ENCODE measurements around the gene NDUFS7.

Gene NDUFS7

DNA sequence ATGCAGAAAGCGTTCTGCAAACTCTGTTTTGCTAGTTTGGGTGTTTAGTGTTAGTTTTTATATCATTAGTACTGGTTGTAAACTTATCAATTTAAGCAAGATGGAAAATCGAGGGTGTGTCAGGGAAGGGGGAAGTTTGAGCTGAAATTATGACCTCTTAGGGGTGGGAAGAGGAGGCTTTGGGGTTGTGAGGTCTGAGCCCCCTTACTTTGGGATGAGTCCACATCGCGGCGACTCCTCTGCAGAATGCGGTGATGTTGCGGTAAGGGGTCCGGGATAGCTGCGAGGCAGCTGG lies 743 bp upstream of the NDUFS7 start:
- in situ Hi-C loops (cut with HindIII; ENCODE audit: low pct_unique_long_range_greater_than_20kb, low sequenced_read_pairs) = no loop called here
- TF ChIP-seq JUND (IDR thresholded peaks at IDR 0.05; ENCODE audit: low read depth) = no peak

DNA sequence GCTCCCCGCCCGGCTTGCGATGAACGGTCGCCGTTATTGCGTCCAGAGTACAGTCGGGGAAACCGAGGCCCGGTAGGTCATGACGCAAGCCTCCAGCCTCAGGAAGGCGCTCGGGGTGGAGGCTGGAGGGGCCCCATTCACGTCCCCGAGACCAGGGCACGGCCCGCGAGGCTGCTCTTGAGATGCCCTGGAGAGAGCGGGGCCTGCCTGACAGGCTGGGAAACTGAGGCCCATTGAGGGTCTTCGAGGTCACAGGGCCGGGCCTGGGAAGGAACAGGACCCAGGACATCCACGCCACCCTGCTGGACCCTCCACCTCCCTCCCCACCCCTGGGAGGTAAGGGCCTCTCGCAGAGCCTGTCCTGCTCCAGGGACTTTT lies 367 bp downstream of the NDUFS7 start:
- no peak for TF ChIP-seq JUND (IDR thresholded peaks at IDR 0.05; ENCODE audit: low read depth)
- in situ Hi-C loops (cut with HindIII; ENCODE audit: low pct_unique_long_range_greater_than_20kb, low sequenced_read_pairs) = no loop called here
- DNase-seq (ENCODE audit: low read depth in 1 of 2, low spot score in 1 of 2) = no peak

More for the DNA sequence above, 743 bp upstream of the NDUFS7 start:
- DNase-seq (ENCODE audit: low read depth in 1 of 2, low spot score in 1 of 2) = no peak

DNA sequence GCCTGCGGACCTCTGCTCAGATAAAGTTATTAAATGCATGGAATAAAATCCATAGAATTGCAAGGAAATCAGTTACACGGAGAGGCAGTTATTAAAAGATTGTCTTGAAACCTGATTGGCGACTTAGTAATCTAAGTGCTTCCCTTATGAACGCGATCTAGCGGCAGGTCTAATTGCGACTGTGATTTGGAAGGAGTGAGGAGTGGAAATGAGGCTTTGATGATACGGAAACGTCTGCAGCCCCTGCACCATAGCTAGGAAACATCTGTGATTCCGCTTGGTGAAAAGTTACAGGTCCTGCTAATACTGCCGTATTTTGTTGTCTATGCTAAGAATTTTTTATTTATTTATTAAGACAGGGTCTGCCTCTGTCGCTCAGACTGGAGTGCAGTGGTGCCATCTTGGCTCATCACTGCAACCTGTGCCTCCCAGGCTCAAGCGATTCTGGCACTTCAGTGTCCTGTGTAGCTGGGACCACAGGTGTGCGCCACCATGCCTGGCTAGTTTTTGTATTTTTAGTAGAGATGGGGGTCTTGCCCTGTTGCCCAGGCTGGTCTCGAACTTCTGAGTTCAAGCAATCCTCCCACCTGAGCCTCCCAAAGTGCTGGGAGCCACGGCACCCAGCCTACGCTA lies 887 bp downstream of the NDUFS7 start:
- no peak for TF ChIP-seq JUND (IDR thresholded peaks at IDR 0.05; ENCODE audit: low read depth)
- in situ Hi-C loops (cut with HindIII; ENCODE audit: low pct_unique_long_range_greater_than_20kb, low sequenced_read_pairs) = no loop called here
- DNase-seq (ENCODE audit: low read depth in 1 of 2, low spot score in 1 of 2) = no peak

DNA sequence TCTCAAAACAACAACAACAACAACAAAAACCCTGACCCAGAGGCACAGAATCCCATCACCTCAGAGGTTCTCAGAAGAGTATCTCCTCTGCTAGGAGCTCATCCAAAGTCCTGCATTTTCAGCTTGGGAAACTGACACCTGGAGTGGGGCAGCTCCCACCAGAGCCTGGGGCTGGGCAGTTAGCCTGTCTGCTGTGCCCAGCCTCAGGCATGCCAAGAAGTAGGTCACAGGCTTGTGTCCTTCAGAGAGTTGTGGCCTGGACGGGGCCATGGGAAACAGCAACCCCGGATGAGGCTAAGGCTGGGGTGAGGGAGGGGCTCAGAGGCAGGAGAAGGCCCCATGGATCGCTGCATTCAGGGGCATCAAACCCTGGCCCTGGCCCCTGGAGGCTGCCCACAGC lies 2.1 kb downstream of the NDUFS7 start:
- no peak for TF ChIP-seq JUND (IDR thresholded peaks at IDR 0.05; ENCODE audit: low read depth)
- in situ Hi-C loops (cut with HindIII; ENCODE audit: low pct_unique_long_range_greater_than_20kb, low sequenced_read_pairs) = no loop called here

DNA sequence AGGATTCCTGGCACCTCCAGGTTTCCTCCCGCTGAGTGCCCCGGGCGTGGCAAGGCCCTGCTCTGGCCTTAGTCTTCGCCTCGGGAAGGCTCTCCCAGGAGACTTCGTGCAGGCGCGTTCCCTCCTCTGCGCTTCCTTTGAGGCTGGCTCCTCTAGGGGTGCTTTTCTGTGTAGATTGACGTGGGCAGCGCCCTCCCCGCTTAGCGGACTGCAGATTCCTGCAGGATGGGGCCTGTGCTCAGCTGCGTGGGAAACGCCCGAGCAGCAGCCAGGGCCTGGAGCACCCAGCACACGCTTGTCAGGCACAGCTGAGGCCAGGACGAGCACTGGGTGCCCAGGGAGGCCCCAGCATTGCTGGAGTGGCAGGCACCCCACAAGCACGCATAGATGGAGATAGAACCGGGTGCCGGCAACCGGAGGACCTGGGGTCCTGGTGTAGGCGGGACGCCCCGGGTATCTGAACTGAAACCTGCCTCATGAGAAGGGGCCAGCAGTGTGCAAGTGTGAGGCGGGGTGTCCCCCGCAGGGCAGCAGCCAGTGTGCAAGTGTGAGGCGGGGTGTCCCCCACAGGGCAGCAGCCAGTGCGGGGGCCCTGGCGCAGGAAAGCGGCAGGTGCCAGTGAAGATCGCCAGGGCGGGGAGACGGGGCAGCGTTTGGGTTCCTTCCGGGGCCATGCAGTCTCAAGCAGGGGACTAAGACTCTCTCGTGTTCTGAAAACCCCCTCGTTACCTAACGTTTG lies 3.4 kb downstream of the NDUFS7 start:
- no peak for TF ChIP-seq JUND (IDR thresholded peaks at IDR 0.05; ENCODE audit: low read depth)
- no peak for DNase-seq (ENCODE audit: low read depth in 1 of 2, low spot score in 1 of 2)
- in situ Hi-C loops (cut with HindIII; ENCODE audit: low pct_unique_long_range_greater_than_20kb, low sequenced_read_pairs) = no loop called here

More for the DNA sequence above, 2.1 kb downstream of the NDUFS7 start:
- DNase-seq (ENCODE audit: low read depth in 1 of 2, low spot score in 1 of 2) = no peak

DNA sequence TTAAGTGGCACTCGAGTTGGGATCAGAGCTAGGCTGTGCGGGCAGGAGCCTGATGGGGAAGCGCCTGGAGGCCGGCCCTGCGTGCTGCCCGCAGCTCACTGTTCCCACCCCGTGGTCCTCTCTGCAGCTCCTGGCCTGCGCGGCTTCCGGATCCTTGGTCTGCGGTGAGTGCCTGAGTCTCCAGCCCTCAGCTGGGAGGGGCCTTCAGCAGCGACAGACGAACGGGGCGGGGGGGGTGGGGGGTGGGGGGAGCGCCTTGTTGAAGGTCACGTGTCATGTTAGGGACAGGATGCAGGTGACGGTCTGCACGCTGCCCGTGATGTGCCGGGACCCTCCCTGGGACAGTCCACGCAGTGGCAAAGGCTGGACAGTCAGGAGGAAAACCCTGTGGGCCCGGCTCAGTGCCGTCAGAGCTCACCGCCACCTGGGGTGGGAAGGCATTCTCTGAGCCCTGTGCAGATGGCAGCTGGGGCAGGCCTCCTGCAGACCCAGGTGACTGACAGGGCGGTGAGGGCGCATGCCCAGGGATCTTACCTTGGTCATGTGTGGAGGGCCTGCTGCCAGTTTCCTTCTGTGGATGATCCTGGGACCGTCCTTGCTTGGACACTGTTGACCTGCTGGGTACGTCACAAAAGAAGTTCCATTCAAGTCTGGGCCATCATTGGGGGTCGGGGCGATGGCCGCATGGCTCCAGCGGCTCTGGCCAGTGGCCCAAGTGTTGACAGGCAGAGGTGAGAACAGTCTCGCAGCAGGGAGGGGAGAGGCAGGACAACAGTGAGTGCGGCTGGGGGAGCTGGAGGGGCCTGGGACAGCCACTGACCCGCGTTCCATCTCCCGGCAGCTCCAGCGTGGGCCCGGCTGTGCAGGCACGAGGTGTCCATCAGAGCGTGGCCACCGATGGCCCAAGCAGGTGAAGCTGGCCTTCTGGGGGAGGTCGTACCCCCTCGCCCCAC lies 4.3 kb downstream of the NDUFS7 start:
- TF ChIP-seq JUND (IDR thresholded peaks at IDR 0.05; ENCODE audit: low read depth) = no peak
- in situ Hi-C loops (cut with HindIII; ENCODE audit: low pct_unique_long_range_greater_than_20kb, low sequenced_read_pairs) = no loop called here
- no peak for DNase-seq (ENCODE audit: low read depth in 1 of 2, low spot score in 1 of 2)

DNA sequence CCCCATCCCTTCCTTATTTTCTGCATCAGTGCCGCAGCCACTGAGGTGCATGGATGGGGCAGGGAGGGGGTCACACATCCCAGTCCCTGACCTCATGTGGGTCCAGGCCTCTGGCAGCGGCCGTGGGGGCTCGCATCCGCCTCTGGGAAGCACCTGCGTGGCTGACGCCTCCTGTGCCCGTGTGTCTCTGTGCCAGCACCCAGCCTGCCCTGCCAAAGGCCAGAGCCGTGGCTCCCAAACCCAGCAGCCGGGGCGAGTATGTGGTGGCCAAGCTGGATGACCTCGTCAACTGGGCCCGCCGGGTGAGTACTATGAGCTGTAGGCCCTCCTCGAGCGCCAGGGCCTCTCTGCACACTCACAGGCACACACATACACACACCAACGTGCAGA lies 4.9 kb downstream of the NDUFS7 start:
- DNase-seq (ENCODE audit: low read depth in 1 of 2, low spot score in 1 of 2) = no peak
- no peak for TF ChIP-seq JUND (IDR thresholded peaks at IDR 0.05; ENCODE audit: low read depth)
- in situ Hi-C loops (cut with HindIII; ENCODE audit: low pct_unique_long_range_greater_than_20kb, low sequenced_read_pairs) = no loop called here

DNA sequence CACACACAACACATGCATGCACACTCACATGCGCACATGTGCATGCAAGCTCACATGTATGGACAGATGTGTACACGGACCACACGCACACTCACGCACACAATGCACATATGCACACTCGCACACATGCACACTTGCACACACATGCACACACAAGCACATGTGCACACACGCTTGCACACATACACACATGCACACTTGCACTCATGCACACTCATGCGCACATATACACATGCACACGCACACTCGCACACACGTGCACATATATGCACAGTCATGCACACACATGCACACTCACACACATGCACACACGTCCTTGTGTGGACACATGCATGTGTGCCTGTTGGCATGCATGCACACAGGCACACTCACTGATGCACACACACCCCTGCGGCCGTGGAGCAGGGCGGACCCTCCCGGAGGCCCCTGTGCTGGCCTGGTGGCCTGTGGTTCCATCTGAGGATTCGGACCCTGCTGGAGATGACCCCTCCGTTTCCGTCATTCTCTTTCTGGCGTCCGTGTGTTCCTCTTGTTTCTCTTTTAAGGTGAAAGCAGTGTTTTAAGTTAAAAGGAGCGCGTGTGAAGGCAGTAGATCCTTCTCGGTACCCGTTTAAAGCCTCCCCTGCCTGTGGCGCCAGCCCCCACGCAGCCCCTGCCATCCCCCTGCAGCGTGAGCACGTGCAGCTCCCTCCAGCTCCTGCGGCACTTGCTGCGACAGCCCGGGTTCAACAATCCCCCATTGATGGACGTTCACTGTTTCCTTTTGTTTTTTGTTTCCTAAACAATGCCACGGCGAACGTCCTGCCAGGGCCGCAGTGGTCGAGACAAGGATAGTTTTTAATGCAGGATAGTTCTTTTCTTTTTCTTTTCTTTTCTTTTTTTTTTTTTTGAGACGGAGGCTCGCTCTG lies 5.6 kb downstream of the NDUFS7 start:
- DNase-seq (ENCODE audit: low read depth in 1 of 2, low spot score in 1 of 2) = no peak
- in situ Hi-C loops (cut with HindIII; ENCODE audit: low pct_unique_long_range_greater_than_20kb, low sequenced_read_pairs) = no loop called here
- no peak for TF ChIP-seq JUND (IDR thresholded peaks at IDR 0.05; ENCODE audit: low read depth)

DNA sequence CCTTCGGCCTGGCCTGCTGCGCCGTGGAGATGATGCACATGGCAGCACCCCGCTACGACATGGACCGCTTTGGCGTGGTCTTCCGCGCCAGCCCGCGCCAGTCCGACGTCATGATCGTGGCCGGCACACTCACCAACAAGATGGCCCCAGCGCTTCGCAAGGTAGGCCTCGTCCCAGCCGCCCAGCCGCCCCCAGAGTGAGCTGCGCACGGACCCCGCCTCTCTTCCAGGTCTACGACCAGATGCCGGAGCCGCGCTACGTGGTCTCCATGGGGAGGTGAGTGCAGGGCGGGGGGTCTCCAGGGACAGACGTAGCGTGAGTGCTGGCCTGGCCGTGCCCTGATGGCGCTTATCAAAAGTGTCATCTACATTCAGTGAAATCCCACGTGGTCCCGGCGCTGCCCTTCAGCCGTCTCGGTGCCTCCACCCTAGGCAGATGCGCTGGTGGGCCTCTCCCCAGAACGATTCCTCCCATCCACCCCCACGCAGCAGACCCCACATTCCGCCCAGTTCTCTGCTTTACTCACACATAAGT lies 7.2 kb downstream of the NDUFS7 start:
- in situ Hi-C loops (cut with HindIII; ENCODE audit: low pct_unique_long_range_greater_than_20kb, low sequenced_read_pairs) = no loop called here
- TF ChIP-seq JUND (IDR thresholded peaks at IDR 0.05; ENCODE audit: low read depth) = no peak
- DNase-seq (ENCODE audit: low read depth in 1 of 2, low spot score in 1 of 2) = no peak

DNA sequence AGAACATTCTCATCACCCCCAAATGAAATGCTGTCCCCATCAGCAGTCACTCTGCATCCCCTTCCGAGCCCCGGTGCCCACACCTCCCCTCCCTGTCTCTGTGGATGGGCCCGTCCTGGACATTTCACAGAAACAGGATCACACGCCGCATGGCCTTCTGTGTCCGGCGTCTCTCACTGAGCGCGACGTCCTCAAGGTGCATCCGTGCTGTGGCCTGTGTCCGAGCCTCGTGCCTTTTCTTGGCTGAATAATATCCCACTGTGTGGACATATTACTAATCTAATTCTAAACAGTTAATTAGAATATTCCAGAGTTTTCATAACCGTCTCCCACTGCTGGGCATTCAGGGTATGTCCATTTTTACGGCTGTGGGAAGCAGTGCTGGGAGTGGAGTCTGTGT lies 8.7 kb downstream of the NDUFS7 start:
- in situ Hi-C loops (cut with HindIII; ENCODE audit: low pct_unique_long_range_greater_than_20kb, low sequenced_read_pairs) = no loop called here
- TF ChIP-seq JUND (IDR thresholded peaks at IDR 0.05; ENCODE audit: low read depth) = no peak
- DNase-seq (ENCODE audit: low read depth in 1 of 2, low spot score in 1 of 2) = no peak

DNA sequence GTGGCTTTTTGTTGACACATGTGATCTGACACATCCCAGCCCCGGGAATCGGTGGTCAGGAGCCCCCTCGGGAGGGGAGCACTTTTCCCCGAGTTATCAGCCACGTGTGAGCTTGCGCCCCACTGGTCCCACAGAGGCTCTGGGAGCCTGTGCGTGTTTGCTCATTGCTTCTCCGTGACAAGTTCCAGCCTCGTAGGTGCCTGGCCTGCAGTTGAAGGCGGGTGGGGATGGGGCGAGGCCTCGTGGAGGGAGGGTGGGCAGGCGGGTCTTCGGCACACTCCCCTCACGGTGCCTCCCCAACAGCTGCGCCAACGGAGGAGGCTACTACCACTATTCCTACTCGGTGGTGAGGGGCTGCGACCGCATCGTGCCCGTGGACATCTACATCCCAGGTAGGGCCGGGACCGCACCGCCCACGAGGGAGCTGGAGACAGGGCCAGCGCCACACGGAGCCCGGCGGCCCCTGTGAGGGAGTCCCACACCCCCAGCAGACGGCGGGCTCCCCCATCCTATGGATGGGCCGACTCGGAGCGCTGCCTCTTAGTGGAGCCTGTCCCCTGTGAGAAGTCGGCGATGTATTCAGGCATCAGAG lies 9.3 kb downstream of the NDUFS7 start:
- no peak for TF ChIP-seq JUND (IDR thresholded peaks at IDR 0.05; ENCODE audit: low read depth)
- no peak for DNase-seq (ENCODE audit: low read depth in 1 of 2, low spot score in 1 of 2)
- in situ Hi-C loops (cut with HindIII; ENCODE audit: low pct_unique_long_range_greater_than_20kb, low sequenced_read_pairs) = no loop called here

DNA sequence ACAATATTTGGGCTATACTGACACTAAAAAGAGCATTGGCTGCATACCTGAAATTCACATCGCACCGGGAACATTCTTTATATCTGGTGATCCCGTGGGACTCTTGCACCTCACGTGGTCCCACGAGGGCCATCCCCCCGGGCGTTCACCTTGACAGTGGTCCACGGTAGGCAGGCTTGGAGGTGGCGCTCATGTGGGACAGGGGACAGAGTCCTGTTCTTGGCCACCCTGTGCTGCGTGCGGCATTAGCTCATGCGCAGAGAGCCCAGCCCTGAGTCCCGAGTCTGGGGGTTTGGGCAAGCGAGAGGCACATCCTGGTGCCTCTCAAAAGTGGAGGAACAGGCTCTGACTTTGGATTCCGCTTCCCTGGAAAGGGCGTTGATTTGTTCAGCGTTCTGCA lies 10.1 kb downstream of the NDUFS7 start:
- in situ Hi-C loops (cut with HindIII; ENCODE audit: low pct_unique_long_range_greater_than_20kb, low sequenced_read_pairs) = no loop called here
- no peak for DNase-seq (ENCODE audit: low read depth in 1 of 2, low spot score in 1 of 2)
- TF ChIP-seq JUND (IDR thresholded peaks at IDR 0.05; ENCODE audit: low read depth) = no peak

All from T47D (cell line).